AG04449 (cell line): Measurements from ENCODE around the gene CRACR2A.

Experiments
- CTCF ChIA-PET: fragments of 350-600 bp; formaldehyde crosslinking; extraction: SDS; loops from one replicate; lab custom pipeline; 2021; ENCODE audit warnings: antibody characterized with exemption; lab: Yijun Ruan, JAX
- POLR2A ChIA-PET: fragments of 400-600, 350-600 bp; formaldehyde crosslinking; extraction: SDS; loops from one replicate; lab custom pipeline; 2020; ENCODE audit warnings: antibody characterized with exemption, inconsistent platforms; lab: Yijun Ruan, JAX
- DNase-seq: peaks from one replicate; pipeline ENCODE4 v3.0.0-alpha.2; 2010; ENCODE audit warnings: low read depth, low spot score
- H3K4me3 ChIP-seq: 2 replicates; pipeline ENCODE4 v1.5.1; 2011; ENCODE audit warnings: low read depth, mild to moderate bottlenecking, control low read depth, low read length
- CTCF ChIP-seq: IDR thresholded peaks from one replicate; pipeline ENCODE4 v1.5.1; 2011; ENCODE audit warnings: mild to moderate bottlenecking, moderate library complexity, low read length, control low read depth, inconsistent platforms; ENCODE audit not compliant: insufficient read depth; ENCODE audit errors: missing control alignments

CRACR2A gene

GRCh38 chr12:3730111-3730510 is 22.8 kb downstream of the CRACR2A start:
- TF ChIP-seq CTCF, result no peak

GRCh38 chr12:3728686-3729085 is 24.2 kb downstream of the CRACR2A start:
- CTCF ChIA-PET, result no interaction called here
- TF ChIP-seq CTCF, result no peak
- POLR2A ChIA-PET, result no interaction called here
- no peak overlapping the region for H3K4me3 ChIP-seq
- no peak for DNase-seq

More at GRCh38 chr12:3730111-3730510, 22.8 kb downstream of the CRACR2A start:
- no peak overlapping the region for H3K4me3 ChIP-seq
- DNase-seq, result no peak
- ChIA-PET POLR2A (no interaction called here), CTCF (interaction anchor here (1.1 kb wide), 1 partner anchor 14 kb away, joined by 3 read pairs; no protein-coding TSS in a partner anchor)

GRCh38 chr12:3727877-3728632 is 24.9 kb downstream of the CRACR2A start:
- H3K4me3 ChIP-seq, result no peak overlapping the region
- CTCF ChIA-PET, result no interaction called here
- TF ChIP-seq CTCF, result no peak
- DNase-seq, result no peak
- POLR2A ChIA-PET, result no interaction called here

GRCh38 chr12:3727354-3727753 is 25.6 kb downstream of the CRACR2A start:
- H3K4me3 ChIP-seq, result no peak overlapping the region
- TF ChIP-seq CTCF, result no peak
- POLR2A ChIA-PET, result no interaction called here
- CTCF ChIA-PET, result no interaction called here
- no peak for DNase-seq

GRCh38 chr12:3726456-3726855 is 26.5 kb downstream of the CRACR2A start:
- no peak for TF ChIP-seq CTCF
- POLR2A ChIA-PET, result no interaction called here
- CTCF ChIA-PET, result no interaction called here
- H3K4me3 ChIP-seq, result no peak overlapping the region
- no peak for DNase-seq

GRCh38 chr12:3725388-3726115 is 27.4 kb downstream of the CRACR2A start:
- DNase-seq, result no peak
- POLR2A ChIA-PET, result no interaction called here
- no peak for TF ChIP-seq CTCF

More at GRCh38 chr12:3725388-3726115, 27.4 kb downstream of the CRACR2A start:
- CTCF ChIA-PET, result no interaction called here
- H3K4me3 ChIP-seq, result no peak overlapping the region
